AG09319 (cell line): ENCODE data around the gene CYP24A1.

Source experiments
- DNase-seq: peaks from one replicate; pipeline ENCODE4 v3.0.0-alpha.2; 2010; ENCODE audit warnings: low read depth; ENCODE audit errors: extremely low read depth
- CTCF ChIP-seq: IDR thresholded peaks from 2 replicates; pipeline ENCODE4 v1.5.1; 2011; ENCODE audit warnings: low read depth, mild to moderate bottlenecking, inconsistent platforms, low read length, moderate library complexity

The CYP24A1 gene

DNA sequence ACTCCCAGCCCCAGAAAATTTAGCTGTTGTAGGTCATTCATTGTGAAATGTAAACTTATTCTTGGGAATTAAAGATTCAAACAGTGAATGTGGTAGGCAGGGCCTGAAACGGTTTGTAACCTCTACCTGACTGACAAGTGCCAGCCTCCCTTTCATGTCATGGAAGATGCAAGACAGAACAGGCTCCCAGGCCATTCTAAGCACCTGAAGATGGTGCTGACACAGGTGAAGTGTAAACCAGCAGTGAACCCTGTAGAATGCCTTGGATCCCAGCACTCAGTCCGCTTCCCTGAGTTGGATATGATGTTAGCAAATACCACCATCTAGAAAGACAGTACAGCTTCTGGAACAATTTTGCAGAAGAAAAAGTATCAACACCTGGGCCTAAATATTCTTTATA is 19.3 kb downstream of the CYP24A1 start:
- no peak for TF ChIP-seq CTCF
- no peak for DNase-seq

GRCh38 chr20:54153847-54154246 is 19.9 kb downstream of the CYP24A1 start:
- DNase-seq = no peak
- TF ChIP-seq CTCF = no peak

- TF ChIP-seq CTCF = no peak
- DNase-seq = no peak
Measured at GRCh38 chr20:54153041-54153327, 20.8 kb downstream of the CYP24A1 start.

GRCh38 chr20:54152227-54153040 is 21.4 kb downstream of the CYP24A1 start:
- no peak for DNase-seq
- no peak for TF ChIP-seq CTCF

DNA sequence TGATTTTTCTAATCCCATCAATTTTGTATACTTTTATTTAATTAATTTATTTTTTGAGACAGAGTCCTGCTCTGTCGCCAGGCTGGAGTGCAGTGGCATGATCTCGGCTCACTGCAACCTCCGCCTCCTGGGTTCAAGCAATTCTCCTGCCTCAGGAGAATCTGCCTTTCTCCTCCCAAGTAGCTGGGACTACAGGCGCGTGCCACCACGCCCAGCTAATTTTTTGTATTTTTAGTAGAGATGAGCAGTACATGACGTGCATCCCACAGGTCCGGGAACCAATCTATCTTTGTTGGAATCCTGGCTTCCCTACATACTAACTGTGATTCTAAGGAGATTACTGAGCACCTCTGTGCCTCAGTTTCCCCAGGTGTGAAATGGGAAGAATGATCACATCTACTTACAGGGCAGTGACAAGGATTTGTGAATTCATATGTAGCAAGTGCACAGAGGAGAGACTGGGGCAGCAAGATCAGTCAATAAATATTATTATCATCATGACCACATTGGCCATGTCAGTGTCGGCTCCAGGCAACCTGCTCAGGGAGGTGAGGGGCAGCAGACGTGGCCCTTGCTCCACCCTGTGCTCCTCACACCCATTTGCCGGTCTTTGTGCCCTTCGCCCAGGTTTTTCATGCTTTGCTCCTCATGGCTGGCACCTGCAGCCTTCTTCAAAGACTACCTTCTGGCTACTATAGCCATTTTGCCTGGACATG is 22.1 kb downstream of the CYP24A1 start:
- TF ChIP-seq CTCF = no peak
- no peak for DNase-seq

- no peak for DNase-seq
- TF ChIP-seq CTCF = no peak
Measured at GRCh38 chr20:54151075-54151439, 22.7 kb downstream of the CYP24A1 start.

- no peak for TF ChIP-seq CTCF
- DNase-seq = no peak
Measured at GRCh38 chr20:54149765-54150264, 24.0 kb downstream of the CYP24A1 start.
